ENCODE data around the gene DLG1. TPM values are rescaled to one million over a fixed set of nuclear protein-coding genes. Genes with fewer than 3 reads are reported as not detected.
"Not testable (repeated sequence)": the region's sequence is repeated elsewhere in the genome, so short reads cannot be mapped to it uniquely, and the experiment has no call there.

Gene DLG1
- total RNA-seq, 2 experiments from 2014 or later = 48.9 to 95.1 TPM

DNA sequence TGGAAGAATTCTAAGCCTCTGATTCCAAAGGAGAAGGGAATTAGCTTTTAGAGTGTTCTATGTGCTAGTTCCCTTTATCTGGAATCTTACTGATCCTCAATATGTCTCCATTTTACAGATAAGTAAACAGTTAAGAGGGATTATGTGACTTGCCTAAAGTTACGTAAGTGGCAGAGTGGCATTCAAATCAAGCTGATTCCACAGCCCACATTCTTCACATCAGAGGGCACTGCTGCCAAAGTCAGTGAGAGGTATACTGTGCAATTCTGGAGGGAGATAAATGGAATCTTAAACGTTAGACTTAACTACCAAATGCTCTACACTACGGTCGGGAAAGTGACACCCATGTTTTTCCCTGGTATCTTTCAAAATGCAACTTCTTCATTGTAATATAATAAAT lies 257.8 kb downstream of the DLG1 start:
- no peak overlapping the region for H3K27ac ChIP-seq (ENCODE audit: low read depth, low read length, poor library complexity, severe bottlenecking)
- H3K4me1 ChIP-seq (ENCODE audit: insufficient read depth, low read length, poor library complexity, severe bottlenecking) = no peaks in the 10 kb centered on the region
- TF ChIP-seq EZH2phosphoT487 (IDR thresholded peaks at IDR 0.05; ENCODE audit: borderline replicate concordance, low read depth, low read length) = no peak
- no TSS peak for BruUV-seq (replicated peaks)
- DNase-seq (ENCODE audit: low spot score) = no peak
- intact Hi-C loops (cut with micrococcal nuclease; ENCODE audit: unreplicated experiment) = no loop called here
- no peak overlapping the region for H2AFZ ChIP-seq (ENCODE audit: low read length)
- H3K79me2 ChIP-seq (ENCODE audit: insufficient read depth, low read depth, low read length) = no peaks in the 10 kb centered on the region
- H3K36me3 ChIP-seq (ENCODE audit: insufficient read depth, low read length) = peaks cover 20% of the 10 kb centered on the region; the same call in 1 of the 2 replicates
- H3K9me2 ChIP-seq (ENCODE audit: insufficient read depth, low read length) = no peaks in the 10 kb centered on the region
- H3K4me2 ChIP-seq (ENCODE audit: low read length) = no peak overlapping the region
- ChIA-PET CTCF (ENCODE audit: unreplicated experiment) (no interaction called here), POLR2A (interaction anchor here (0.9 kb wide), 1 partner anchor 12 kb away, joined by 3 read pairs; no protein-coding TSS in a partner anchor)
- H3K9me3 ChIP-seq (ENCODE audit: low read length) = no peaks in the 10 kb centered on the region
- no peaks in the 10 kb centered on the region for H4K20me1 ChIP-seq (ENCODE audit: insufficient read depth, low read length)
- no peak overlapping the region for H3K4me3 ChIP-seq (ENCODE audit: low read depth, low read length, poor library complexity, severe bottlenecking)

DNA sequence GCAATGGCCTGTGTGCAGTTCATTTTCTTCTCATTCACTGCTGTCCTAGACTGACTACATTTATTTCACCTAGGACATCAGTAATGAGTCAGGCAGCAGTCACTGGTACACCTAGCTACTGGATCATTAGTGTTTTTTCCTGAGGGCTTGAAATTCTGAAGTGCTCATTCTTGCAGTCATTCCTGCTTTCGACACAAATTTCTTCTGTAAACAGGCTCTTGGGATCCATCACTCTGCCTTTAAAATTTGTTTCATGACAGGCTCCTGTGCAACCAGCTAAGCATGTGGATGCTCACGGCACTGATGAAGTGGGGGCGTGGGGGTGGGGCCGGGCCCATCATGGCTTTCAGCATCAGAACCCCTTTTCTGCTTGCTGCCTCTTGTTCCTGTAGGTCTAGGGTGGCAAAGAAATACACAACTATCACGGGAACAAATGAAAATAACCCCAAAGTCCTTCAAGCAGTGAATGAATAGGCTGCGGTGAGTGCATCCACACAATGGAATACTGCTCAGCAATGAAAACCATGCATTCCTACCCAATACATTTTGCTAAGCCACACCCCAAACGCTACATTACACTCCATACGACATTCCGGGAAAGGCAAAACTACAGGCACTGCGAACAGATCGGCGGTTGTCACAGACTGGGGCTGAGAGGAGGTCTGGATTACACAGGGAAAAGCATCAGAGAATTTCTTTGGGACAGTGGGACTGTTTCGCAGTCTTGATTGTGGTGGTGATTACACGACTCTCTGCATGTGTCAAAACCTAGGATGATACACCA lies 259.5 kb downstream of the DLG1 start:
- Histone ChIP-seq H3K9me3 (ENCODE audit: low read length) (no peaks in the 10 kb centered on the region), H3K9me2 (ENCODE audit: insufficient read depth, low read length) (no peaks in the 10 kb centered on the region), H3K36me3 (ENCODE audit: insufficient read depth, low read length) (peaks cover 6% of the 10 kb centered on the region; the same call in 1 of the 2 replicates), H3K4me3 (ENCODE audit: low read depth, low read length, poor library complexity, severe bottlenecking) (no peak overlapping the region), H3K27ac (ENCODE audit: low read depth, low read length, poor library complexity, severe bottlenecking) (no peak overlapping the region), H3K4me2 (ENCODE audit: low read length) (no peak overlapping the region), H2AFZ (ENCODE audit: low read length) (no peak overlapping the region), H4K20me1 (ENCODE audit: insufficient read depth, low read length) (no peaks in the 10 kb centered on the region), H3K4me1 (ENCODE audit: insufficient read depth, low read length, poor library complexity, severe bottlenecking) (no peaks in the 10 kb centered on the region), H3K79me2 (ENCODE audit: insufficient read depth, low read depth, low read length) (no peaks in the 10 kb centered on the region)
- BruUV-seq (replicated peaks) = no TSS peak
- POLR2A ChIA-PET = no interaction called here
- TF ChIP-seq, protein P1, sequence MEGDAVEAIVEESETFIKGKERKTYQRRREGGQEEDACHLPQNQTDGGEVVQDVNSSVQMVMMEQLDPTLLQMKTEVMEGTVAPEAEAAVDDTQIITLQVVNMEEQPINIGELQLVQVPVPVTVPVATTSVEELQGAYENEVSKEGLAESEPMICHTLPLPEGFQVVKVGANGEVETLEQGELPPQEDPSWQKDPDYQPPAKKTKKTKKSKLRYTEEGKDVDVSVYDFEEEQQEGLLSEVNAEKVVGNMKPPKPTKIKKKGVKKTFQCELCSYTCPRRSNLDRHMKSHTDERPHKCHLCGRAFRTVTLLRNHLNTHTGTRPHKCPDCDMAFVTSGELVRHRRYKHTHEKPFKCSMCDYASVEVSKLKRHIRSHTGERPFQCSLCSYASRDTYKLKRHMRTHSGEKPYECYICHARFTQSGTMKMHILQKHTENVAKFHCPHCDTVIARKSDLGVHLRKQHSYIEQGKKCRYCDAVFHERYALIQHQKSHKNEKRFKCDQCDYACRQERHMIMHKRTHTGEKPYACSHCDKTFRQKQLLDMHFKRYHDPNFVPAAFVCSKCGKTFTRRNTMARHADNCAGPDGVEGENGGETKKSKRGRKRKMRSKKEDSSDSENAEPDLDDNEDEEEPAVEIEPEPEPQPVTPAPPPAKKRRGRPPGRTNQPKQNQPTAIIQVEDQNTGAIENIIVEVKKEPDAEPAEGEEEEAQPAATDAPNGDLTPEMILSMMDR (conservative IDR thresholded peaks at IDR 0.05; ENCODE audit: low read length) = no peak
- TF ChIP-seq EZH2phosphoT487 (IDR thresholded peaks at IDR 0.05; ENCODE audit: borderline replicate concordance, low read depth, low read length) = no peak
- CTCF ChIA-PET (ENCODE audit: unreplicated experiment) = no interaction called here
- DNase-seq (ENCODE audit: low spot score) = no peak
- intact Hi-C loops (cut with micrococcal nuclease; ENCODE audit: unreplicated experiment) = no loop called here

DNA sequence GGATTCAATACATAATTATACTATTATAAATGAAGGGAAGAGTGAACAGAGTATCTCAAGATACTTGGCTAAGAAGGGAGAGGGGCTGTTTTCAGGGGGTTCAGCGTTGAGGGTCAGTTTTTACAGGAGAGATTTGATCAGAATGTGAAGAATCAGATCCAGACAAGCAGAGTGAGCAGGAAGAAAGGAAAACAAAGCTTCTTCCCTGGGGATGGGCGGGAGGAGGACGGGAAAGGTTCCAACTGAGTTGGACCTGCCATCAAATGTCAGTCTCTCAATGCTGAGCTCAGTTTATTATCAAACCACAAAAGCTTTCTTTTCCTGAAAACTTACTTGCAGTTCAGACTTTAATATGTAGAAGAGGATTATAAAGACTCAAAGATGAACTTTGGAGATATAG lies 262.8 kb downstream of the DLG1 start:
- H3K4me1 ChIP-seq (ENCODE audit: insufficient read depth, low read length, poor library complexity, severe bottlenecking) = no peaks in the 10 kb centered on the region
- CTCF ChIA-PET (ENCODE audit: unreplicated experiment) = no interaction called here
- H3K4me3 ChIP-seq (ENCODE audit: low read depth, low read length, poor library complexity, severe bottlenecking) = no peak overlapping the region
- no TSS peak for BruUV-seq (replicated peaks)
- no peaks in the 10 kb centered on the region for H3K36me3 ChIP-seq (ENCODE audit: insufficient read depth, low read length)
- DNase-seq (ENCODE audit: low spot score) = no peak
- no peak overlapping the region for H2AFZ ChIP-seq (ENCODE audit: low read length)
- POLR2A ChIA-PET = interaction anchor here (1.2 kb wide), 1 partner anchor 147 kb away, joined by 3 read pairs; no protein-coding TSS in a partner anchor
- TF ChIP-seq EZH2phosphoT487 (IDR thresholded peaks at IDR 0.05; ENCODE audit: borderline replicate concordance, low read depth, low read length) = no peak
- TF ChIP-seq, protein P1 (conservative IDR thresholded peaks at IDR 0.05; ENCODE audit: low read length) = no peak
- H3K9me3 ChIP-seq (ENCODE audit: low read length) = no peaks in the 10 kb centered on the region
- intact Hi-C loops (cut with micrococcal nuclease; ENCODE audit: unreplicated experiment) = no loop called here
- no peak overlapping the region for H3K4me2 ChIP-seq (ENCODE audit: low read length)
- no peaks in the 10 kb centered on the region for H3K79me2 ChIP-seq (ENCODE audit: insufficient read depth, low read depth, low read length)
- no peak overlapping the region for H3K27ac ChIP-seq (ENCODE audit: low read depth, low read length, poor library complexity, severe bottlenecking)
- H4K20me1 ChIP-seq (ENCODE audit: insufficient read depth, low read length) = no peaks in the 10 kb centered on the region
- H3K9me2 ChIP-seq (ENCODE audit: insufficient read depth, low read length) = no peaks in the 10 kb centered on the region

DNA sequence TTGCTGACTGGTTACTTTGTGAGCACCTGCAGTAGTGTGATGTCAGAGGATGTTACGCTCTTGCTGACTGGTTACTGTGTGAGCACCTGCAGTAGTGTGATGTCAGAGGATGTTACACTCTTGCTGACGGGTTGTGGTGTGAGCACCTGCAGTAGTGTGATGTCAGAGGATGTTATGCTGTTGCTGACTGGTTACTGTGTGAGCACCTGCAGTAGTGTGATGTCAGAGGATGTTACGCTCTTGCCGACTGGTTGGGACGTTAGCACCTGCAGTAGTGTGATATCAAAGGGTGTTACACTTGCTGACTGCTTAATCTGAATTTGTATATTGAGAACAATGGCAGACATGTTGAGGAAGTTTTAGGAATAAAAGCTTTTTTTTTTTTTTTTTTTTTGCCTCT lies 263.6 kb downstream of the DLG1 start:
- H2AFZ ChIP-seq (ENCODE audit: low read length); DNase-seq (ENCODE audit: low spot score); H3K4me1 ChIP-seq (ENCODE audit: insufficient read depth, low read length, poor library complexity, severe bottlenecking); H4K20me1 ChIP-seq (ENCODE audit: insufficient read depth, low read length); H3K36me3 ChIP-seq (ENCODE audit: insufficient read depth, low read length); BruUV-seq (replicated peaks); H3K27ac ChIP-seq (ENCODE audit: low read depth, low read length, poor library complexity, severe bottlenecking); H3K9me3 ChIP-seq (ENCODE audit: low read length); H3K79me2 ChIP-seq (ENCODE audit: insufficient read depth, low read depth, low read length); H3K9me2 ChIP-seq (ENCODE audit: insufficient read depth, low read length); CTCF ChIA-PET (ENCODE audit: unreplicated experiment); H3K4me3 ChIP-seq (ENCODE audit: low read depth, low read length, poor library complexity, severe bottlenecking); intact Hi-C loops (cut with micrococcal nuclease; ENCODE audit: unreplicated experiment); H3K4me2 ChIP-seq (ENCODE audit: low read length): not testable (repeated sequence)
- POLR2A ChIA-PET = interaction anchor here (0.6 kb wide), 1 partner anchor 473 kb away, joined by 3 read pairs; no protein-coding TSS in a partner anchor

DNA sequence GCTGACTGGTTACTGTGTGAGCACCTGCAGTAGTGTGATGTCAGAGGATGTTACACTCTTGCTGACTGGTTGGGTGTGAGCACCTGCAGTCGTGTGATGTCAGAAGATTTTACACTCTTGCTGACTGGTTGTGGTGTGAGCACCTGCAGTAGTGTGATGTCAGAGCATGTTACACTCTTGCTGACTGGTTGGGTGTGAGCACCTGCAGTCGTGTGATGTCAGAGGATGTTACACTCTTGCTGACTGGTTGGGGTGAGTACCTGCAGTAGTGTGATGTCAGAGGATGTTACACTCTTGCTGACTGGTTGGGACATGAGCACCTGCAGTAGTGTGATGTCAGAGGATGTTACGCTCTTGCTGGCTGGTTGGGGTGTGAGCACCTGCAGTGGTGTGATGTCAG lies 264.6 kb downstream of the DLG1 start:
- H3K4me3 ChIP-seq (ENCODE audit: low read depth, low read length, poor library complexity, severe bottlenecking); H3K4me1 ChIP-seq (ENCODE audit: insufficient read depth, low read length, poor library complexity, severe bottlenecking); BruUV-seq (replicated peaks); H3K79me2 ChIP-seq (ENCODE audit: insufficient read depth, low read depth, low read length); intact Hi-C loops (cut with micrococcal nuclease; ENCODE audit: unreplicated experiment); H3K4me2 ChIP-seq (ENCODE audit: low read length); DNase-seq (ENCODE audit: low spot score); H3K36me3 ChIP-seq (ENCODE audit: insufficient read depth, low read length); CTCF ChIA-PET (ENCODE audit: unreplicated experiment); H2AFZ ChIP-seq (ENCODE audit: low read length); POLR2A ChIA-PET; H3K27ac ChIP-seq (ENCODE audit: low read depth, low read length, poor library complexity, severe bottlenecking); H4K20me1 ChIP-seq (ENCODE audit: insufficient read depth, low read length); H3K9me2 ChIP-seq (ENCODE audit: insufficient read depth, low read length); H3K9me3 ChIP-seq (ENCODE audit: low read length): not testable (repeated sequence)
